Stimulated activated memory B cell treated with anti-CD40 and anti-IgM and Interleukin-4, amounts not matched to agents 10 μg/mL and 1 μg/mL and 100 μg/mL, for 72 hours (primary cell): ENCODE data around the gene FAM193B.
"Not testable (repeated sequence)": the region's sequence is repeated elsewhere in the genome, so short reads cannot be mapped to it uniquely, and the experiment has no call there.

ENCODE experiments used
- ATAC-seq: fragments of 150-1000 bp; cut with Tn5 transposase; 2 replicates; pipeline ENCODE4 v1.10.0; 2021
- H3K27ac Mint-ChIP-seq: one replicate; pipeline ENCODE4 v1.8.0; 2022; ENCODE audit warnings: mild to moderate bottlenecking, mixed read lengths
- H3K27me3 Mint-ChIP-seq: one replicate; pipeline ENCODE4 v1.8.0; 2022; ENCODE audit warnings: mixed read lengths
- H3K36me3 Mint-ChIP-seq: one replicate; pipeline ENCODE4 v1.8.0; 2022; ENCODE audit warnings: mixed read lengths
- H3K4me1 Mint-ChIP-seq: one replicate; pipeline ENCODE4 v1.8.0; 2022; ENCODE audit warnings: mixed read lengths
- H3K4me3 Mint-ChIP-seq: one replicate; pipeline ENCODE4 v1.8.0; 2022; ENCODE audit warnings: mild to moderate bottlenecking, moderate library complexity, mixed read lengths
- H3K9me3 Mint-ChIP-seq: one replicate; pipeline ENCODE4 v1.8.0; 2022; ENCODE audit warnings: mixed read lengths

FAM193B gene

DNA sequence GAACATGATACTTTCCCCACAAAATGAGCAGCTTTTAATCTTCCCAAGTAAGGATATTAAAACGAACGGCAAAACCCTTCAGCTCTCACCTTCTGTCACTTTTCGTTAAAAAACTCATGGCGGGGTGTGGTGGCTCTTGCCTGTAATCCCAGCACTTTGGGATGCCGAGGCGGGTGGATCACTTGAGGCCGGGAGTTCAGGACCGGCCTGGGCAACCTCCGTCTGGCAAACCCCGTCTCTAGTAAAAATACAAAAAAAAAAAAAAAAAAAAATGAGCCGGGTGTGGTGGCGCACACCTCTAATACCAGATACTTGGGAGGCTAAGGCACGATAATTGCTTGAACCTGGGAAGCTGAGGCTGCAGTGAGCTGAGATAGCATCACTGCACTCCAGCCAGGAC is 38.5 kb upstream of the FAM193B start:
- Mint-ChIP-seq H3K27ac (peak overlapping the region; percentile 90), H3K4me1 (peaks cover 18% of the 10 kb centered on the region), H3K4me3 (peak overlapping the region; percentile 96), H3K9me3 (no peaks in the 10 kb centered on the region), H3K27me3 (no peaks in the 10 kb centered on the region), H3K36me3 (peaks cover 40% of the 10 kb centered on the region)
- no peak for ATAC-seq

DNA sequence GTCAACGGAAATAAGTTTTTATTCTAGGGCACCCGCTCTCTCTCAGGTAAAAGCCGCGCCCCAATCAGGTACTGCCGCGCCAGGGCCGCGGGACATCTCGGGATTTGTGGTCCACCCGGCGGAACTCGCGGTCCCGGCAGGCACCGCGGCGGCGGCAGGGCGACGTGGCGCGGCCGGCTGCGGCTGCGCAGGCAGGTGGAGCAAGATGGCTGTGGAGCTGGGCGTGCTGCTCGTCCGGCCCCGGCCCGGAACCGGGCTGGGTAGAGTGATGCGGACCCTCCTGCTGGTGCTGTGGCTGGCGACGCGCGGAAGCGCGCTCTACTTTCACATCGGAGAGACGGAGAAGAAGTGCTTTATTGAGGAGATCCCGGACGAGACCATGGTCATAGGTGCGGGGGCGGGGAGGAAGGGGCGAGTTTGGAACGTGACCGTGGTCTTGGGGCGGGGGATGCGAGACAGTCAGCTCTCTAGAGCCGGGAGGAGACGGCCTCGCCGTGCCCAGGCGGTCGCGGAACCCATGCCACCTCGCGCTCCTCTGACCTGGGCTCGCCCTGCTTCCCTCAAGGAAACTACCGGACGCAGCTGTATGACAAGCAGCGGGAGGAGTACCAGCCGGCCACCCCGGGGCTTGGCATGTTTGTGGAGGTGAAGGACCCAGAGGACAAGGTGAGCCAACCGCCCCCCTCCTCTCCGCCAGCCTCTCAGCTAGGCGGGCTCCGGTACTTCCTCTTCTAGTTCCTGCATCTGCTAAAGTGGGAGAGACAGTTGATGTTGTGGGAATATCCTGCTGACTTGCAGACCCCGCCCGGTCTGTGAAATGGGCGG is 37.9 kb upstream of the FAM193B start, which contains the start of gene TMED9:
Gene TMED9, plus strand, starts transcription at position 194 of the 825 bp plus-strand sequence. Its CDS starts 12 bp downstream, at position 206.
- peaks cover 40% of the 10 kb centered on the region for H3K36me3 Mint-ChIP-seq
- H3K9me3 Mint-ChIP-seq: no peaks in the 10 kb centered on the region
- peak within 1 kb of the TSS; percentile 90 for H3K27ac Mint-ChIP-seq
- peak within 1 kb of the TSS; percentile 96 for H3K4me3 Mint-ChIP-seq
- H3K27me3 Mint-ChIP-seq: no peaks in the 10 kb centered on the region
- H3K4me1 Mint-ChIP-seq: peaks cover 18% of the 10 kb centered on the region
- ATAC-seq: peak; percentile 98

- Mint-ChIP-seq H3K27me3 (no peaks in the 10 kb centered on the region), H3K9me3 (no peaks in the 10 kb centered on the region), H3K27ac (peak overlapping the region; percentile 90), H3K4me3 (peak overlapping the region; percentile 96), H3K36me3 (peaks cover 36% of the 10 kb centered on the region), H3K4me1 (peaks cover 21% of the 10 kb centered on the region)
- no peak for ATAC-seq
Measured at GRCh38 chr5:177591690-177592009, 37.3 kb upstream of the FAM193B start.

GRCh38 chr5:177590406-177590805 is 36.0 kb upstream of the FAM193B start:
- H3K27ac Mint-ChIP-seq: no peak overlapping the region
- peaks cover 24% of the 10 kb centered on the region for H3K36me3 Mint-ChIP-seq
- no peak for ATAC-seq
- no peak overlapping the region for H3K4me3 Mint-ChIP-seq
- no peaks in the 10 kb centered on the region for H3K27me3 Mint-ChIP-seq
- no peaks in the 10 kb centered on the region for H3K9me3 Mint-ChIP-seq
- peaks cover 20% of the 10 kb centered on the region for H3K4me1 Mint-ChIP-seq

DNA sequence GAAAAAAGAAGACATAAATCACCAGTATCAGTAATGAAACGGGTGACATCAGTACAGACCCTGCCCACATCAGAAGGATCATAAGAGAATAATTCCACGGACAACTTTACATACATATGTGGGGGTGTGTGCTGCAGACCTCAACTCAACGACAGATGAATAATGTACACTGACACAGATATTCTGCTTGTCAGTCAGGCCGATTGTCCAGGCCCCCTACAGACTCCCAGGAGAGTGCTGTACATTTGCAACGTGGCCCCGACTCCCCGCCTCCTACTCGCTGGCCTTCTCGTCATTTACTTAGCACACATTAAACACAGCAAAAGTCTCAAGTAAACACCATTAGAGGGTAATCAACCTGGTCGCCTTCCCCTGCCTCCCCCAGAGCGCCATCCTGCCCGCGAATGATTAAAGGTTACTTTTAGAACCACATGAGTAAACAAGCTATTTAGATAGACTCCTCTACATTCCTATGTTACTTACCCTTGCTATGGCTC is 34.1 kb upstream of the FAM193B start:
- peaks cover 14% of the 10 kb centered on the region for H3K4me1 Mint-ChIP-seq
- H3K27ac Mint-ChIP-seq: no peak overlapping the region
- H3K4me3 Mint-ChIP-seq: no peak overlapping the region
- no peaks in the 10 kb centered on the region for H3K27me3 Mint-ChIP-seq
- no peaks in the 10 kb centered on the region for H3K9me3 Mint-ChIP-seq
- no peak for ATAC-seq
- peaks cover 10% of the 10 kb centered on the region for H3K36me3 Mint-ChIP-seq

DNA sequence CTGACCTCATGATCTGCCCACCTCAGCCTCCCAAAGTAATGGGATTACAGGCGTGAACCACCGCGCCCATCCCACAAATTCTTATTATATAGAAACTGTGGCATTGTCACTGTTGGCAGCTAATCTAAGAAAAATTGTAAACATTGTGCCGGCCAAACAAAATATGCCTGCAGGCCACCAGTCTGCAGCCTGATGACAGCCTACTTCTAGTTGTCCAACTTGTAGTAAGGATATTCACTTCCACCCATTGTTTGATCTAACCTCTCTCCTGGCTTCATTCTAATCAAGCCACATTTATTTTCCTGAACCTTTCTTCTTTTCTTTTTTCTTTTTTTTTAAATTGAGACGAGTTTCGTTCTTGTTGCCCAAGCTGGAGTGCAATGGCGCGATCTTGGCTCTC is 24.0 kb upstream of the FAM193B start:
- no peaks in the 10 kb centered on the region for H3K9me3 Mint-ChIP-seq
- no peaks in the 10 kb centered on the region for H3K27me3 Mint-ChIP-seq
- no peak overlapping the region for H3K4me3 Mint-ChIP-seq
- no peak overlapping the region for H3K27ac Mint-ChIP-seq
- no peak for ATAC-seq
- no peaks in the 10 kb centered on the region for H3K36me3 Mint-ChIP-seq
- no peaks in the 10 kb centered on the region for H3K4me1 Mint-ChIP-seq

- ATAC-seq: no peak
- Mint-ChIP-seq H3K27ac (no peak overlapping the region), H3K4me1 (no peaks in the 10 kb centered on the region), H3K36me3 (no peaks in the 10 kb centered on the region), H3K4me3 (no peak overlapping the region), H3K27me3 (no peaks in the 10 kb centered on the region), H3K9me3 (peaks cover 3% of the 10 kb centered on the region)
Measured at GRCh38 chr5:177576169-177576568, 21.8 kb upstream of the FAM193B start.

GRCh38 chr5:177575488-177575887 is 21.1 kb upstream of the FAM193B start:
- no peak overlapping the region for H3K27ac Mint-ChIP-seq
- no peaks in the 10 kb centered on the region for H3K27me3 Mint-ChIP-seq
- H3K4me1 Mint-ChIP-seq: no peaks in the 10 kb centered on the region
- no peaks in the 10 kb centered on the region for H3K36me3 Mint-ChIP-seq
- H3K4me3 Mint-ChIP-seq: no peak overlapping the region
- H3K9me3 Mint-ChIP-seq: peaks cover 3% of the 10 kb centered on the region
- no peak for ATAC-seq

DNA sequence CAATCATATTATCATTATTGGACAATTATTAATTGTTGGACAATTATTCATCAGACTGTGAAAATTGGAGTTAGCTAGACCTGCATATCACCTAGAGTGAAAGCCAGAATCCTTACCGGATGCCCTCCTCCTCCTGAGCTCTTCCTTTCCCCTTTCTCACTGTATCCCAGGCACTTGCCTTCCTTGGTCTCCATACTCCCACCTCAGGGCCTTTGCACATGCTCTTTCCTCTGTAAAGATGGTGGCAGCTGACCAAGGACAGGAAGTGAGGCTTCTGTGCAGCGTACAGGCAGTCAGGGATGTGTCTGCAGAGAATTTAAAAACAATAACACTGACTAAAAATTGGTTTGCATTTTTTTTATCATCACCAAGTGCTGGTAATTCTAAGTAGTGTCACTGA is 15.5 kb upstream of the FAM193B start:
- Mint-ChIP-seq H3K4me1 (no peaks in the 10 kb centered on the region), H3K27me3 (peaks cover 31% of the 10 kb centered on the region), H3K36me3 (no peaks in the 10 kb centered on the region), H3K4me3 (no peak overlapping the region), H3K27ac (no peak overlapping the region), H3K9me3 (peaks cover 3% of the 10 kb centered on the region)
- ATAC-seq: no peak

- H3K27me3 Mint-ChIP-seq: peaks cover 31% of the 10 kb centered on the region
- ATAC-seq: no peak
Measured at GRCh38 chr5:177568326-177568725, 14.0 kb upstream of the FAM193B start.

GRCh38 chr5:177565046-177565445 is 10.7 kb upstream of the FAM193B start:
- Mint-ChIP-seq H3K9me3 (peaks cover 4% of the 10 kb centered on the region), H3K27me3 (peaks cover 31% of the 10 kb centered on the region), H3K27ac (no peak overlapping the region), H3K4me3 (no peak overlapping the region), H3K4me1 (no peaks in the 10 kb centered on the region), H3K36me3 (no peaks in the 10 kb centered on the region)
- ATAC-seq: no peak

More at GRCh38 chr5:177568326-177568725, 14.0 kb upstream of the FAM193B start:
- no peak overlapping the region for H3K4me3 Mint-ChIP-seq
- no peak overlapping the region for H3K27ac Mint-ChIP-seq
- peaks cover 3% of the 10 kb centered on the region for H3K9me3 Mint-ChIP-seq
- no peaks in the 10 kb centered on the region for H3K36me3 Mint-ChIP-seq
- H3K4me1 Mint-ChIP-seq: no peaks in the 10 kb centered on the region

DNA sequence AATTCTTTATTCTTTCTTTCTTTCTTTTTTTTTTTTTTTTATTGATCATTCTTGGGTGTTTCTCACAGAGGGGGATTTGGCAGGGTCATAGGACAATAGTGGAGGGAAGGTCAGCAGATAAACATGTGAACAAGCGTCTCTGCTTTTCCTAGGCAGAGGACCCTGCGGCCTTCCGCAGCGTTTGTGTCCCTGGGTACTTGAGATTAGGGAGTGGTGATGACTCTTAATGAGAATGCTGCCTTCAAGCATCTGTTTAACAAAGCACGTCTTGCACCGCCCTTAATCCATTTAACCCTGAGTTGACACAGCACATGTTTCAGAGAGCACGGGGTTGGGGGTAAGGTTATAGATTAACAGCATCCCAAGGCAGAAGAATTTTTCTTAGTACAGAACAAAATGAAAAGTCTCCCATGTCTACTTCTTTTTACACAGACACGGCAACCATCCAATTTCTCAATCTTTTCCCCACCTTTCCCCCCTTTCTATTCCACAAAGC is 5.1 kb upstream of the FAM193B start:
- H3K27ac Mint-ChIP-seq, H3K36me3 Mint-ChIP-seq, H3K4me1 Mint-ChIP-seq, H3K27me3 Mint-ChIP-seq, ATAC-seq, H3K4me3 Mint-ChIP-seq, H3K9me3 Mint-ChIP-seq: not testable (repeated sequence)

- no peaks in the 10 kb centered on the region for H3K36me3 Mint-ChIP-seq
- no peak for ATAC-seq
- H3K4me3 Mint-ChIP-seq: no peak overlapping the region
- H3K9me3 Mint-ChIP-seq: peaks cover 4% of the 10 kb centered on the region
- no peaks in the 10 kb centered on the region for H3K27me3 Mint-ChIP-seq
- H3K4me1 Mint-ChIP-seq: peaks cover 15% of the 10 kb centered on the region
- H3K27ac Mint-ChIP-seq: no peak overlapping the region
Measured at GRCh38 chr5:177557796-177558195, 3.4 kb upstream of the FAM193B start.

GRCh38 chr5:177557041-177557647 is 2.8 kb upstream of the FAM193B start:
- Mint-ChIP-seq H3K4me1 (peaks cover 22% of the 10 kb centered on the region), H3K27me3 (no peaks in the 10 kb centered on the region), H3K9me3 (peaks cover 4% of the 10 kb centered on the region), H3K27ac (no peak overlapping the region), H3K36me3 (peaks cover 3% of the 10 kb centered on the region), H3K4me3 (no peak overlapping the region)
- no peak for ATAC-seq

DNA sequence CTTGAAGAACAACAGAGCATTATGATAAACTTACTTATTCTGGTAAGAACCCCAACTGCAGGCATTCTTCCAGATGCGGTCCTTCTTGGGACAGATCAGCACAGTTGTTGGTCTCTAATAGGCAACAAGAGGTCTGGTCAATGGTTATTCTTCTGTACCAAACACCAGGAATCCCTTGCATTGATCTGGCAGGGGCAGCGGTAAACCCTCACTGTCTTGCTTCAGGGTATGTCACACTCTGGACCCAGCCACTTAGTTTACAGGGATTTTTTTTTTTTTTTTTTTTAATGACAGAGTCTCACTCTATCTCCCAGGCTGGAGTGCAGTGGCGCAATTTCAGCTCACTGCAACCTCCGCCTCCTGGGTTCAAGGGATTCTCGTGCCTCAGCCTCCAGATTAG is 1.3 kb upstream of the FAM193B start:
- H3K4me3 Mint-ChIP-seq: no peak overlapping the region
- peaks cover 31% of the 10 kb centered on the region for H3K4me1 Mint-ChIP-seq
- H3K36me3 Mint-ChIP-seq: peaks cover 7% of the 10 kb centered on the region
- no peak overlapping the region for H3K27ac Mint-ChIP-seq
- ATAC-seq: no peak
- H3K27me3 Mint-ChIP-seq: no peaks in the 10 kb centered on the region
- no peaks in the 10 kb centered on the region for H3K9me3 Mint-ChIP-seq

- Mint-ChIP-seq H3K27ac (peak overlapping the region; percentile 84), H3K36me3 (peaks cover 7% of the 10 kb centered on the region), H3K4me1 (peaks cover 35% of the 10 kb centered on the region), H3K27me3 (no peaks in the 10 kb centered on the region), H3K9me3 (no peaks in the 10 kb centered on the region), H3K4me3 (peak overlapping the region; percentile 84)
- ATAC-seq: no peak
Measured at GRCh38 chr5:177555228-177555627, 865 bp upstream of the FAM193B start.
